ENCODE results near the gene ZFP64. TPM values are rescaled to one million over a fixed set of nuclear protein-coding genes. Genes with fewer than 3 reads are reported as not detected.

The ZFP64 gene
- total RNA-seq, 1 experiment from 2014 or later: 18.4 TPM

DNA sequence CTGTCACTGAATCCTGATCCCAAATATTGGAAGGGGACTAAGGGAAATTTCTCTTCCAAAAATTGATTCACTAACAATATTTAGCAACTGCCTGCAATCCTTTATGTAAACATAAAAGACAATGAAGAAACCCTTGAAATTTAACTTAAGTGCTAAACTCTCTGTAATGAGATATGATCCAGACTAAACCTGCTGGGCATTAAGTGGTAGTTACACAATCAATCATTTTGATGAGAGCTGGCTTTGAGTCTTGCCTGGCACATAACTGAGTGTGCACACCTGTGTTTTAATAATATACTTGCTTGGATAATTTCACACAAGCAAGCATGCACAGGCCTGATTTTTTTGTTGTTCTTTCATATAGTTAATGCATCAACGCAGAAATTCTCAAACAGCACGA is 9.8 kb upstream of the ZFP64 start:
- no peak for TF ChIP-seq SIN3A (IDR thresholded peaks at IDR 0.05; ENCODE audit: borderline replicate concordance, insufficient read depth, low read depth, low read length)
- no peak for TF ChIP-seq POLR2AphosphoS5 (IDR thresholded peaks at IDR 0.05; ENCODE audit: low read depth, low read length)
- TF ChIP-seq, protein P1, sequence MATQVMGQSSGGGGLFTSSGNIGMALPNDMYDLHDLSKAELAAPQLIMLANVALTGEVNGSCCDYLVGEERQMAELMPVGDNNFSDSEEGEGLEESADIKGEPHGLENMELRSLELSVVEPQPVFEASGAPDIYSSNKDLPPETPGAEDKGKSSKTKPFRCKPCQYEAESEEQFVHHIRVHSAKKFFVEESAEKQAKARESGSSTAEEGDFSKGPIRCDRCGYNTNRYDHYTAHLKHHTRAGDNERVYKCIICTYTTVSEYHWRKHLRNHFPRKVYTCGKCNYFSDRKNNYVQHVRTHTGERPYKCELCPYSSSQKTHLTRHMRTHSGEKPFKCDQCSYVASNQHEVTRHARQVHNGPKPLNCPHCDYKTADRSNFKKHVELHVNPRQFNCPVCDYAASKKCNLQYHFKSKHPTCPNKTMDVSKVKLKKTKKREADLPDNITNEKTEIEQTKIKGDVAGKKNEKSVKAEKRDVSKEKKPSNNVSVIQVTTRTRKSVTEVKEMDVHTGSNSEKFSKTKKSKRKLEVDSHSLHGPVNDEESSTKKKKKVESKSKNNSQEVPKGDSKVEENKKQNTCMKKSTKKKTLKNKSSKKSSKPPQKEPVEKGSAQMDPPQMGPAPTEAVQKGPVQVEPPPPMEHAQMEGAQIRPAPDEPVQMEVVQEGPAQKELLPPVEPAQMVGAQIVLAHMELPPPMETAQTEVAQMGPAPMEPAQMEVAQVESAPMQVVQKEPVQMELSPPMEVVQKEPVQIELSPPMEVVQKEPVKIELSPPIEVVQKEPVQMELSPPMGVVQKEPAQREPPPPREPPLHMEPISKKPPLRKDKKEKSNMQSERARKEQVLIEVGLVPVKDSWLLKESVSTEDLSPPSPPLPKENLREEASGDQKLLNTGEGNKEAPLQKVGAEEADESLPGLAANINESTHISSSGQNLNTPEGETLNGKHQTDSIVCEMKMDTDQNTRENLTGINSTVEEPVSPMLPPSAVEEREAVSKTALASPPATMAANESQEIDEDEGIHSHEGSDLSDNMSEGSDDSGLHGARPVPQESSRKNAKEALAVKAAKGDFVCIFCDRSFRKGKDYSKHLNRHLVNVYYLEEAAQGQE (IDR thresholded peaks at IDR 0.05; ENCODE audit: insufficient read depth in 1 of 2, low read depth in 2 of 2, low read length in 1 of 2): no peak
- TF ChIP-seq, protein P2, sequence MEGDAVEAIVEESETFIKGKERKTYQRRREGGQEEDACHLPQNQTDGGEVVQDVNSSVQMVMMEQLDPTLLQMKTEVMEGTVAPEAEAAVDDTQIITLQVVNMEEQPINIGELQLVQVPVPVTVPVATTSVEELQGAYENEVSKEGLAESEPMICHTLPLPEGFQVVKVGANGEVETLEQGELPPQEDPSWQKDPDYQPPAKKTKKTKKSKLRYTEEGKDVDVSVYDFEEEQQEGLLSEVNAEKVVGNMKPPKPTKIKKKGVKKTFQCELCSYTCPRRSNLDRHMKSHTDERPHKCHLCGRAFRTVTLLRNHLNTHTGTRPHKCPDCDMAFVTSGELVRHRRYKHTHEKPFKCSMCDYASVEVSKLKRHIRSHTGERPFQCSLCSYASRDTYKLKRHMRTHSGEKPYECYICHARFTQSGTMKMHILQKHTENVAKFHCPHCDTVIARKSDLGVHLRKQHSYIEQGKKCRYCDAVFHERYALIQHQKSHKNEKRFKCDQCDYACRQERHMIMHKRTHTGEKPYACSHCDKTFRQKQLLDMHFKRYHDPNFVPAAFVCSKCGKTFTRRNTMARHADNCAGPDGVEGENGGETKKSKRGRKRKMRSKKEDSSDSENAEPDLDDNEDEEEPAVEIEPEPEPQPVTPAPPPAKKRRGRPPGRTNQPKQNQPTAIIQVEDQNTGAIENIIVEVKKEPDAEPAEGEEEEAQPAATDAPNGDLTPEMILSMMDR (IDR thresholded peaks at IDR 0.05): no peak
- TF ChIP-seq TCF7L2 (IDR thresholded peaks at IDR 0.05; ENCODE audit: low read depth, low read length): no peak
- no peak for ATAC-seq
- BruUV-seq (replicated peaks): no TSS peak
- ChIA-PET POLR2A (no interaction called here), CTCF (no interaction called here)
- no peak for DNase-seq (ENCODE audit: low read depth, low spot score)
- Histone ChIP-seq H3K27me3 (ENCODE audit: control insufficient read depth, insufficient read depth, low read length) (no peaks in the 10 kb centered on the region), H3K27ac (ENCODE audit: low read length) (no peak overlapping the region), H3K4me1 (ENCODE audit: control insufficient read depth, insufficient read depth, low read length) (no peaks in the 10 kb centered on the region), H3K4me3 (ENCODE audit: low read depth in 2 of 2, low read length in 2 of 2) (no peak overlapping the region), H3K36me3 (ENCODE audit: control insufficient read depth, insufficient read depth, low read length) (no peaks in the 10 kb centered on the region), H3K9me3 (ENCODE audit: control insufficient read depth, insufficient read depth, low read depth, low read length) (no peaks in the 10 kb centered on the region)
- intact Hi-C loops (cut with micrococcal nuclease; ENCODE audit: unreplicated experiment): no loop called here
- in situ Hi-C loops (cut with HindIII; ENCODE audit: low pct_unique_long_range_greater_than_20kb, low sequenced_read_pairs): no loop called here

DNA sequence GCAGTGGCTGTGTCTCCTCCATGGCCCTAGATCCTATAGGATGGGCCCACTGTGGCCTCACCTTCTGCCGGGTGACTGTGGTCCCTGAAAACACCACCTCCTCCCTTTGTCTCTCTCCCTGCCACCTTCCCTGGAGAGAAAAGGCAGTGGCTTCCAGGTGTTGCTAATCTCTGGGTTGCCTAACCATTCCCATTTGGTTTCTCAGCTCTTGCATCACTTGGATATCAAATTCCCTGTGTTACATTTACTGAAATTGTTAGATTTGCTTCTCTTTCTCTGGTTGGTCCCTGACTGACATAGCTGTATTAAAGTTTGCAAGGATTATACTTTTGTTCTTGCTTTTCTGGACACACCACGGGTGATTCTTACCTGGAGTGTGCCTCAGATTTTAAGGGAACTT is 9.3 kb upstream of the ZFP64 start:
- intact Hi-C loops (cut with micrococcal nuclease; ENCODE audit: unreplicated experiment) (no loop called here), in situ Hi-C loops (cut with HindIII; ENCODE audit: low pct_unique_long_range_greater_than_20kb, low sequenced_read_pairs) (no loop called here)
- TF ChIP-seq, protein P1 (IDR thresholded peaks at IDR 0.05; ENCODE audit: insufficient read depth in 1 of 2, low read depth in 2 of 2, low read length in 1 of 2): no peak
- TF ChIP-seq, protein P2 (IDR thresholded peaks at IDR 0.05): no peak
- TF ChIP-seq TCF7L2 (IDR thresholded peaks at IDR 0.05; ENCODE audit: low read depth, low read length) (no peak), SIN3A (IDR thresholded peaks at IDR 0.05; ENCODE audit: borderline replicate concordance, insufficient read depth, low read depth, low read length) (no peak), POLR2AphosphoS5 (IDR thresholded peaks at IDR 0.05; ENCODE audit: low read depth, low read length) (no peak)
- ATAC-seq (no peak), DNase-seq (ENCODE audit: low read depth, low spot score) (no peak)
- Histone ChIP-seq H3K4me3 (ENCODE audit: low read depth in 2 of 2, low read length in 2 of 2) (no peak overlapping the region), H3K9me3 (ENCODE audit: control insufficient read depth, insufficient read depth, low read depth, low read length) (no peaks in the 10 kb centered on the region), H3K27ac (ENCODE audit: low read length) (no peak overlapping the region), H3K27me3 (ENCODE audit: control insufficient read depth, insufficient read depth, low read length) (no peaks in the 10 kb centered on the region), H3K4me1 (ENCODE audit: control insufficient read depth, insufficient read depth, low read length) (no peaks in the 10 kb centered on the region), H3K36me3 (ENCODE audit: control insufficient read depth, insufficient read depth, low read length) (no peaks in the 10 kb centered on the region)
- ChIA-PET CTCF (interaction anchor here (0.5 kb wide), 1 partner anchor 1347 kb away, joined by 4 read pairs; no protein-coding TSS in a partner anchor), POLR2A (no interaction called here)
- no TSS peak for BruUV-seq (replicated peaks)
